Glomerular visceral epithelial cell (primary cell): ENCODE measurements around the gene SULT4A1.

Source experiments
- DNase-seq: peaks from one replicate; pipeline ENCODE4 v3.0.0-alpha.2; 2016; ENCODE audit errors: extremely low spot score

The SULT4A1 gene

GRCh38 chr22:43828725-43828997 is 33.7 kb downstream of the SULT4A1 start:
- DNase-seq = no peak

- no peak for DNase-seq
Observed at GRCh38 chr22:43827926-43828724, 34.2 kb downstream of the SULT4A1 start.

GRCh38 chr22:43827003-43827735 is 35.1 kb downstream of the SULT4A1 start:
- no peak for DNase-seq

GRCh38 chr22:43826142-43827002 is 35.9 kb downstream of the SULT4A1 start:
- DNase-seq = peak; percentile 58

- no peak for DNase-seq
Observed at GRCh38 chr22:43825651-43826050, 36.7 kb downstream of the SULT4A1 start.

- no peak for DNase-seq
Observed at GRCh38 chr22:43824724-43825420, 37.4 kb downstream of the SULT4A1 start.

- DNase-seq = no peak
Observed at GRCh38 chr22:43823911-43824665, 38.2 kb downstream of the SULT4A1 start.

- DNase-seq = peak; percentile 79
Observed at GRCh38 chr22:43823353-43823908, 38.9 kb downstream of the SULT4A1 start.

- no peak for DNase-seq
Observed at GRCh38 chr22:43821606-43822425, 40.5 kb downstream of the SULT4A1 start.

GRCh38 chr22:43820651-43821305 is 41.5 kb downstream of the SULT4A1 start:
- DNase-seq = no peak

GRCh38 chr22:43819931-43820640 is 42.2 kb downstream of the SULT4A1 start:
- DNase-seq = no peak

GRCh38 chr22:43819421-43819921 is 42.8 kb downstream of the SULT4A1 start:
- DNase-seq = no peak

GRCh38 chr22:43818981-43819380 is 43.3 kb downstream of the SULT4A1 start:
- DNase-seq = no peak

GRCh38 chr22:43817402-43817801 is 44.9 kb downstream of the SULT4A1 start:
- no peak for DNase-seq

- DNase-seq = no peak
Observed at GRCh38 chr22:43814264-43814663, 48.0 kb downstream of the SULT4A1 start.

GRCh38 chr22:43812890-43813289 is 49.4 kb downstream of the SULT4A1 start:
- DNase-seq = no peak

- DNase-seq = peak; percentile 90
Observed at GRCh38 chr22:43812149-43812842, 50.0 kb downstream of the SULT4A1 start, which contains the start of gene EFCAB6. EFCAB6 (minus strand) TSS chr22:43812305; CDS start chr22:43782318, 29,987 bp downstream.

- no peak for DNase-seq
Observed at GRCh38 chr22:43811777-43812148, 50.5 kb downstream of the SULT4A1 start.
